Measurements from ENCODE around the gene CYTH1.

- TF ChIP-seq, protein P1, sequence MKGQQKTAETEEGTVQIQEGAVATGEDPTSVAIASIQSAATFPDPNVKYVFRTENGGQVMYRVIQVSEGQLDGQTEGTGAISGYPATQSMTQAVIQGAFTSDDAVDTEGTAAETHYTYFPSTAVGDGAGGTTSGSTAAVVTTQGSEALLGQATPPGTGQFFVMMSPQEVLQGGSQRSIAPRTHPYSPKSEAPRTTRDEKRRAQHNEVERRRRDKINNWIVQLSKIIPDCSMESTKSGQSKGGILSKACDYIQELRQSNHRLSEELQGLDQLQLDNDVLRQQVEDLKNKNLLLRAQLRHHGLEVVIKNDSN (IDR thresholded peaks at IDR 0.05) = no peak
- TF ChIP-seq, protein P2, sequence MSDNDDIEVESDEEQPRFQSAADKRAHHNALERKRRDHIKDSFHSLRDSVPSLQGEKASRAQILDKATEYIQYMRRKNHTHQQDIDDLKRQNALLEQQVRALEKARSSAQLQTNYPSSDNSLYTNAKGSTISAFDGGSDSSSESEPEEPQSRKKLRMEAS (IDR thresholded peaks at IDR 0.05) = no peak
- TF ChIP-seq NFIC (IDR thresholded peaks at IDR 0.05) (no peak), REST (IDR thresholded peaks at IDR 0.05; ENCODE audit: low read depth) (no peak), TEAD4 (IDR thresholded peaks at IDR 0.05) (no peak), TAF1 (IDR thresholded peaks at IDR 0.05; ENCODE audit: low read depth) (no peak), TCF12 (IDR thresholded peaks at IDR 0.05; ENCODE audit: low read depth) (no peak)
Observed at GRCh38 chr17:78624324-78625151, 157.5 kb downstream of the CYTH1 start.

Data from Ishikawa (cell line).